Neutrophil (primary cell): ENCODE measurements around the gene PTGFRN.

Experiments used
- H3K27ac ChIP-seq: fragments of 200-600 bp; sonication (generic); 2 replicates; pipeline ENCODE4 v1.5.1; 2016; ENCODE audit warnings: mild to moderate bottlenecking, moderate library complexity
- H3K27me3 ChIP-seq: fragments of 200-600 bp; sonication (generic); 2 replicates; pipeline ENCODE4 v1.6.0; 2016; ENCODE audit warnings: mild to moderate bottlenecking
- H3K36me3 ChIP-seq: fragments of 200-600 bp; sonication (generic); 2 replicates; pipeline ENCODE4 v1.5.1; 2017
- H3K4me1 ChIP-seq, 2 experiments: fragments of 200-600 bp in 1 of 2; sonication (generic) in 1 of 2; 1 replicate in 1 of 2; 2 replicates in 1 of 2; pipeline versions ENCODE4 v1.5.1 to v1.6.1; 2013 to 2016; ENCODE audit warnings: low read depth in 1 of 2, low read length in 1 of 2, mild to moderate bottlenecking in 1 of 2, moderate library complexity in 1 of 2; ENCODE audit not compliant: control insufficient read depth in 1 of 2, insufficient read depth in 1 of 2
- H3K4me3 ChIP-seq, 2 experiments: fragments of 200-600 bp in 1 of 2; sonication (generic) in 1 of 2; 1 replicate in 1 of 2; 2 replicates in 1 of 2; pipeline ENCODE4 v1.5.1; 2013 to 2016; ENCODE audit warnings: low read depth in 1 of 2, low read length in 1 of 2, mild to moderate bottlenecking in 1 of 2, moderate library complexity in 1 of 2
- H3K9me3 ChIP-seq: fragments of 200-600 bp; sonication (generic); 2 replicates; pipeline ENCODE4 v1.5.1; 2016
- TF ChIP-seq, protein P1 (sequence below): fragments of 200-600 bp; sonication (generic); IDR thresholded peaks from 2 replicates; pipeline ENCODE4 v1.5.1; 2016; ENCODE audit warnings: antibody characterized with exemption

The PTGFRN gene

DNA sequence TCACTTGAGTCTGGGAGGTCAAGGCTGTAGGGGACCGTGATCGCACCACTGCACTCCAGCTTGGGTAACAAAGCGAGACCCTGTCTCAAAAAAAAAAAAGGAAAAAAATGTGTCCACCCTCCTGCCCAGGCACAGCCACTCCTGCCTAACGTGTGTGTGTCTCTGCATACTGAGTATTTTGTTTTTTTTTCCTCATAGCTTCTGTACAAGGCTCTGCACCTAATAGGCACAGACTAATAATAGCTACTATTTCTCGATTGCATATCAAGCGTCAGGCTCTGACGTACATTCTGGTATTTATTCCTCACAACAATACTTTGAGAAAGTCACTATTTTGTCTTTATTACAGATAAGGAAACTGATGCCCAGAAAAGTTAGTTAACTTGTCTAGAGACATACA, 5.0 kb downstream of the PTGFRN start:
- Histone ChIP-seq H3K36me3 (no peaks in the 10 kb centered on the region), H3K27me3 (peaks cover 76% of the 10 kb centered on the region), H3K4me3 (no peak overlapping the region), H3K27ac (no peak overlapping the region), H3K9me3 (no peaks in the 10 kb centered on the region), H3K4me1 (peaks cover 0 to 7% of the 10 kb centered on the region in 2 experiments)
- TF ChIP-seq, protein P1, sequence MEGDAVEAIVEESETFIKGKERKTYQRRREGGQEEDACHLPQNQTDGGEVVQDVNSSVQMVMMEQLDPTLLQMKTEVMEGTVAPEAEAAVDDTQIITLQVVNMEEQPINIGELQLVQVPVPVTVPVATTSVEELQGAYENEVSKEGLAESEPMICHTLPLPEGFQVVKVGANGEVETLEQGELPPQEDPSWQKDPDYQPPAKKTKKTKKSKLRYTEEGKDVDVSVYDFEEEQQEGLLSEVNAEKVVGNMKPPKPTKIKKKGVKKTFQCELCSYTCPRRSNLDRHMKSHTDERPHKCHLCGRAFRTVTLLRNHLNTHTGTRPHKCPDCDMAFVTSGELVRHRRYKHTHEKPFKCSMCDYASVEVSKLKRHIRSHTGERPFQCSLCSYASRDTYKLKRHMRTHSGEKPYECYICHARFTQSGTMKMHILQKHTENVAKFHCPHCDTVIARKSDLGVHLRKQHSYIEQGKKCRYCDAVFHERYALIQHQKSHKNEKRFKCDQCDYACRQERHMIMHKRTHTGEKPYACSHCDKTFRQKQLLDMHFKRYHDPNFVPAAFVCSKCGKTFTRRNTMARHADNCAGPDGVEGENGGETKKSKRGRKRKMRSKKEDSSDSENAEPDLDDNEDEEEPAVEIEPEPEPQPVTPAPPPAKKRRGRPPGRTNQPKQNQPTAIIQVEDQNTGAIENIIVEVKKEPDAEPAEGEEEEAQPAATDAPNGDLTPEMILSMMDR, result no peak

DNA sequence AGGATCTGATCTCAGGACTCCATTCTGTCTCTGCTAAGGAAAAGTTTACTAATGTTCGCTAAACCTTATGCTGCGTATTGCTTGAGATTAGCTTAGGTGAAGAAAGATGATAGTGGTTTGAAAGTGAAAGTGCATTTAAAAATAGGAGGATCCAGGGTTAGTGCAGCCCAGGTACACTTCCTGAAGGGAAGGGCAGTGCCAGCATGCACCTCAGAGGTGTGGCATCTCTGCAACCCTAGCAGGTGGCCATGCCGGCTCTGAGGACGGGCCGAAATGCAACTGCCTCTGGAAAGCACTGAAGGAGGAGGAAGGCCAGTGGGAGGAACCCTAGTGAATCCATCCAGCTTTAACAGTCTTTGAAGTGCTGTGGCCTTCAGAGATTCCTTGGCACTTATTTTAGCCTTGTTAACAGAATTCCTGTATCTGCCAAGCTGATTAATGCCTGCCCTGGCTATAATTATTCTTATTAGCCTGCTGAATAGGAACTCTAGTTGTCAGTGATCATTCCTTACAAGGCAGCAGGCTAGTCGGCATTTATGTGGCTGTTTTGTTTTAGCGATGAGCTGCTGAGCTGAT, 5.5 kb downstream of the PTGFRN start:
- H3K27ac ChIP-seq, result no peak overlapping the region
- no peaks in the 10 kb centered on the region for H3K36me3 ChIP-seq
- H3K4me1 ChIP-seq, result peaks cover 0 to 3% of the 10 kb centered on the region in 2 experiments
- peaks cover 75% of the 10 kb centered on the region for H3K27me3 ChIP-seq
- no peak overlapping the region for H3K4me3 ChIP-seq
- TF ChIP-seq, protein P1, result no peak
- no peaks in the 10 kb centered on the region for H3K9me3 ChIP-seq

- no peak overlapping the region for H3K27ac ChIP-seq
- no peak overlapping the region for H3K4me3 ChIP-seq
- TF ChIP-seq, protein P1, result no peak
- peaks cover 73% of the 10 kb centered on the region for H3K27me3 ChIP-seq
- H3K36me3 ChIP-seq, result no peaks in the 10 kb centered on the region
- H3K4me1 ChIP-seq, result no peaks in the 10 kb centered on the region
- H3K9me3 ChIP-seq, result no peaks in the 10 kb centered on the region
Observed at GRCh38 chr1:116916002-116916401, 6.3 kb downstream of the PTGFRN start.

DNA sequence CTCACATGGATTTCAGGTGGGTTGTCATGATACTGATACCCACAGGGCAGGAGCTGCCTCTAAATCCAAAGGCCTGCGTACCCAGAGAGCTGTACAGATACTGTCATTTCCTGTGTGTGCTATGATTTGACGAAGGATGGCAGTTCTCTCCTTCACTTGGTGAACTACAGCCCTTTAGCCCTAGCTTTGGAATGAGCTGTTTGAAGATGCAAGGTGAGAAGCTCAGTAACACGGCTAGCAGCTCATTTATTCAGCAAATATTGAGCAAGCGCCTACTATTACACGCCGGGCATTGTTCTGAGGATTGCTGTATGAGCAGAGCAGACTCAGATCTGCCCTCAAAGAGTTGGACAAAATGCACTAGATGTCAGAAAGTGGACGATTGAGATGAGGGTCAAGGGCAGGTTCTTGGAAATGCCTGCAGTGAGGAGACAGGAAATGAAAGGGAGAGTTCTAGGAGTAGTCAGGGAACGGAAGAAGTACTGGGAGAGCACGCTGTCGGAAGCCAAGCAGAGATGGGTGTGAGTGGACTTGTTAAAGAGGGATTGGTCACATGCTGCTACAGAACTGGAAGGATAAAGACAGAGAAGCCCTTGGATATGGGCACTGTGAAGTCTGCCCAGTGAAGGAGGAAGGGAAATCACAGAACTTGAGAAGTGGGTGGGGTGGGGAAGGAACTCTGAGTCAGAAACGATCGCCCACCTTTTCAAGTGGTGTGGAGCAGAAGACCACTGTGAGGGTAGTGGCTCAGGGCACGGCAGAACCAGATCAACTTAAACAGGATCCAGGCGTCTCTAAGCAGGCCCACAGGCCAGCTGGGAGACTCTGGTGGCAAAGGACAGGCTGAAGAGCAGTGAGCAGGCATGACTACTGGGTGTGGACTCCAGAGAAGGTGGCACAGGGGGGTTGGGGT, 7.1 kb downstream of the PTGFRN start:
- Histone ChIP-seq H3K27me3 (peaks cover 69% of the 10 kb centered on the region), H3K27ac (no peak overlapping the region), H3K4me3 (no peak overlapping the region), H3K36me3 (no peaks in the 10 kb centered on the region), H3K9me3 (no peaks in the 10 kb centered on the region), H3K4me1 (no peaks in the 10 kb centered on the region)
- TF ChIP-seq, protein P1, result no peak

- Histone ChIP-seq H3K4me1 (no peaks in the 10 kb centered on the region), H3K4me3 (no peak overlapping the region), H3K36me3 (no peaks in the 10 kb centered on the region), H3K27me3 (peaks cover 52% of the 10 kb centered on the region), H3K9me3 (no peaks in the 10 kb centered on the region), H3K27ac (no peak overlapping the region)
- TF ChIP-seq, protein P1, result no peak
Observed at GRCh38 chr1:116918714-116919357, 9.1 kb downstream of the PTGFRN start.
